Body of pancreas (tissue), 4 donors: ENCODE measurements around the gene SPINK8. TPM values are rescaled to one million over a fixed set of nuclear protein-coding genes. Genes with fewer than 3 reads are reported as not detected.

Source experiments
- ATAC-seq: fragments of 150-250 bp; one replicate; pipeline ENCODE4 v1.9.1; 2016
- DNase-seq, 4 donors: peaks; one replicate each; pipeline ENCODE4 v3.0.0-alpha.2; 2019
- H3K27ac ChIP-seq, 4 donors: fragments of 200-600 bp; sonication (generic); 1 replicate in 3 of 4; 2 replicates in 1 of 4; pipeline versions ENCODE4 v1.5.1 to v1.6.1; 2016 to 2019; ENCODE audit warnings: mild to moderate bottlenecking in 1 of 4, mixed read lengths in 1 of 4, moderate library complexity in 1 of 4
- H3K27me3 ChIP-seq, 2 donors: fragments of 200-600 bp; sonication (generic); one replicate each; pipeline ENCODE4 v1.6.0; 2016; ENCODE audit warnings: mild to moderate bottlenecking in 1 of 2
- H3K36me3 ChIP-seq, 2 donors: fragments of 200-600 bp; sonication (generic); replicated peaks in 1 of 2; 2 replicates each; pipeline ENCODE4 v1.5.1; 2016; ENCODE audit warnings: low read depth in 2 of 2; ENCODE audit not compliant: insufficient read depth in 1 of 2
- H3K4me1 ChIP-seq: fragments of 200-600 bp; sonication (generic); one replicate; pipeline ENCODE4 v1.6.0; 2016
- H3K4me3 ChIP-seq, 2 donors: fragments of 200-600 bp; sonication (generic); 1 replicate in 1 of 2; 2 replicates in 1 of 2; pipeline ENCODE4 v1.5.1; 2016 to 2019
- H3K9me3 ChIP-seq, 3 donors: fragments of 200-600 bp; sonication (generic); 1 replicate in 2 of 3; 2 replicates in 1 of 3; pipeline ENCODE4 v1.5.1; 2016
- CTCF ChIP-seq, 7 experiments: fragments of 450-650 bp in 4 of 7; fragments of 200-600 bp in 3 of 7; sonication (generic) in 3 of 7; IDR thresholded peaks; one replicate each; pipeline ENCODE4 v1.5.1; 2016 to 2019; ENCODE audit warnings: antibody characterized with exemption in 7 of 7
- POLR2A ChIP-seq, 3 donors: fragments of 450-650 bp; IDR thresholded peaks; one replicate each; pipeline ENCODE4 v1.6.1; 2016; ENCODE audit warnings: antibody characterized with exemption in 3 of 3, mild to moderate bottlenecking in 2 of 3
- WGBS, 2 donors: methylation state at CpG; one replicate each; pipeline ENCODE4 v1.1.5; 2017; 5-methylcytosine and 5-hydroxymethylcytosine counted together
- intact Hi-C: fragments of 100-400 bp; cut with DNase I; formaldehyde crosslinking; loops from one replicate; pipeline ENCODE4 v1.15.1; 2023
- total RNA-seq, 2 donors: library from RNA; depleted of rRNA; stranded (reverse); fragments of >200 nt; gene quantifications; one replicate each; pipeline ENCODE4 v1.1.0, GENCODE V29; 2016

The SPINK8 gene
- total RNA-seq, 2 donors from 2014 or later, result not detected

GRCh38 chr3:48320996-48321395, 12.5 kb downstream of the SPINK8 start:
- ATAC-seq (no peak), DNase-seq (no peak)
- WGBS, 2 donors, result 66 to 73% methylated on average over 2 of the region's 2 CpGs
- Histone ChIP-seq H3K9me3 (no peaks in the 10 kb centered on the region), H3K27ac (no peak overlapping the region), H3K36me3 (no peaks in the 10 kb centered on the region), H3K4me1 (no peaks in the 10 kb centered on the region), H3K4me3 (no peak overlapping the region), H3K27me3 (no peaks in the 10 kb centered on the region)
- TF ChIP-seq POLR2A (IDR thresholded peaks at IDR 0.05), result no peak
- TF ChIP-seq CTCF (IDR thresholded peaks at IDR 0.05), result no peak
- intact Hi-C loops, result no loop called here

DNA sequence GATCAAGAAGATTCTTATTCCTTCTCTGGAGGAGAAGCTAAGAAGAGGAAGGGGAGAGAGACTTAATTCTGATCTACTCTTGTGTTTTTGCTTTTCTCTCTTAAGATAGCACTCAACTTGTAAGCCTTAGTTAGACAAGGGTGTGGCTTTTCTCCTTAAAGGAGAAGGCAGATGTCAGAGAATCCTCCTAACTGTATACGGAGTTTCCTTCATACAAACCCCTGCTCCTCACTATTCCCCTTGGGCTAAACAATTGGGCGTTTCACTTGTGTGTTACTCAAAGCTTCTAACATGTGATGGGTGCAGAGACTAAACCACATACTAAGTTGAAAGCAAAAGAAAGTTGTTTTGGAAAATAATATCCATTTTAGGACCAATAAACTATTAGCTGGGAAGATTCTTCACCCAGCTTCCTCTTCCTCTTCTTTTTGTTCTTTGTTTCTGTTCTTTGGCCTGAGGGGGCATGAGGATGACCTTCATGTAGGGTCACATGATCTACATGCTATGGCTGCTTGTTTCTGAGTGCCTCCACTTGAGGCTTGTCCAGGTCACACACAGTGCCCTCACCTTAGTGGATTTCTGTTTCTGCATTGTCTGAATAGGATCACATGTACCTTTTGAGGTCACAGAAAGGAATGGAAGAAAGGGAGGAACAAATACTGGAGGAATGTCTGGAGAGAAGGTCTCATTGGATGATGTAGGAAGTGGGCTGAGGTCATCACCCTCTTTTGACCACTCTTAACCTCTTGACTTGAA, 14.6 kb downstream of the SPINK8 start:
- WGBS, 2 donors, result 55 to 59% methylated on average over 2 of the region's 2 CpGs
- intact Hi-C loops, result no loop called here

DNA sequence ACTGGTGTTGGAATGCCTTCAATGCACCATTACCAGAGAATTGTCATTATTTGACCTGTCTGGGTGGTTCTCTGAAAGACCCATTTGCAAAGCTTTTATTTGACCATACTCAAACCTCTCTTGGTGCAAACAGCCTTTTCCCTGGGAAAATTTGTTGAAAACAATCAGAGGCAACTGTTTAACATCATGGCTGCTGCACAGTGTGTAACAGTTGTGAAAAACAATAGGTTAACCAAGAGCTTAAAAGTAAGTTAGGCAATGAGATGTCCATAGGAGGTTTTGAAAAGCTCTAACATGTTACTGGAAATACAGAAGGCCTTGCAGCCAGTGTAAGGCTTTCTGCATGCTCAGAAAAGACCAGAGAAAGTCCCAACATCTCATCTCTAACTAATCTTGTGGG, 18.9 kb downstream of the SPINK8 start:
- no peaks in the 10 kb centered on the region for H3K36me3 ChIP-seq
- H3K27ac ChIP-seq, result no peak overlapping the region
- TF ChIP-seq CTCF (IDR thresholded peaks at IDR 0.05) (no peak), POLR2A (IDR thresholded peaks at IDR 0.05) (no peak)
- no peak overlapping the region for H3K4me3 ChIP-seq
- DNase-seq (no peak), ATAC-seq (no peak)
- intact Hi-C loops, result no loop called here
- H3K27me3 ChIP-seq, result no peaks in the 10 kb centered on the region
- no peaks in the 10 kb centered on the region for H3K4me1 ChIP-seq
- peaks cover 0 to 5% (median 0%) of the 10 kb centered on the region in 3 donors for H3K9me3 ChIP-seq

More for the DNA sequence above, 14.6 kb downstream of the SPINK8 start:
- H3K27ac ChIP-seq, result no peak overlapping the region
- peaks cover 0 to 5% (median 0%) of the 10 kb centered on the region in 3 donors for H3K9me3 ChIP-seq
- no peak for DNase-seq
- H3K4me1 ChIP-seq, result no peaks in the 10 kb centered on the region
- H3K4me3 ChIP-seq, result no peak overlapping the region
- no peaks in the 10 kb centered on the region for H3K27me3 ChIP-seq
- H3K36me3 ChIP-seq, result no peaks in the 10 kb centered on the region
- TF ChIP-seq POLR2A (IDR thresholded peaks at IDR 0.05) (no peak), CTCF (IDR thresholded peaks at IDR 0.05) (no peak)
- no peak for ATAC-seq

DNA sequence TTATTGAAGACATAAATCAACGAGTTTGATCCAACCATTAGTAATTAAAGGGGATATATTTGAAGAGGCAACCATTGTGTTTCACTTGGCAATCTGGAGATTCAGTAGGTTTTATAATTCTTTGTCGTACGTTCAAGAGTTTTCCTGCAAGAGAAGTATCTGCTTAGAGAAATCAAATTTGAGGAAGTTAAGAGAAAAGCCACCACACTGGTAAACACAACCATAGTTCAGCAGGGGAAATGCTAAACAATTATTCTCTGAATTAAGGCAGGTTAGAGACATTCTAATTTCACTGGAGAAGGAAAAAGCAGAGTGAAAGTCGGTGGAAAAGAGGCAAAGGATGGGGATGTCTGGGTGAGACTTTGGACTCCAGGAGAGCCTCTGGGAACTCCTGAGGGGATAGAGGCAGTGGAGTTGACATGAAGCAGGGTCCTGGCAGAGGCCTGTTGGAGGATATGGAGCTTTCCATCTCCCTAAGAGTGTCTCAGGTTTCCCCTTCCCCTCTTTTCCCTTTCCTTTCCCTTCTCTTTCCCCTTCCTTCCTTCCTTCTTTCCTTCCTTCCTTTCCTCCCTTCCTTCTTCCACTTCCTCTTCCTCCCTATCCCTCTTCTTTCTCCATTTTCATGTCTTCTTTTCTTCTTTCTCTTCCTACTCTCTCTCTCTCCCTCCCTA, 26.5 kb downstream of the SPINK8 start:
- WGBS, 2 donors, result 42 to 66% methylated on average over 4 of the region's 4 CpGs
- Histone ChIP-seq H3K9me3 (no peaks in the 10 kb centered on the region), H3K27ac (no peak overlapping the region), H3K4me1 (peaks cover 8% of the 10 kb centered on the region), H3K36me3 (no peaks in the 10 kb centered on the region), H3K27me3 (no peaks in the 10 kb centered on the region), H3K4me3 (no peak overlapping the region)
- no peak for TF ChIP-seq CTCF (IDR thresholded peaks at IDR 0.05)
- TF ChIP-seq POLR2A (IDR thresholded peaks at IDR 0.05), result no peak
- intact Hi-C loops, result no loop called here
- no peak for ATAC-seq
- no peak for DNase-seq
